DND-41 (cell line): ENCODE data around the gene CHRDL2.

ENCODE experiments used
- EZH2 ChIP-seq: IDR thresholded peaks from 3 replicates; pipeline ENCODE4 v1.6.1; 2012; ENCODE audit warnings: borderline replicate concordance, low read depth, mild to moderate bottlenecking, moderate library complexity, low read length, inconsistent platforms; ENCODE audit not compliant: severe bottlenecking
- TF ChIP-seq, protein P1 (sequence below): IDR thresholded peaks from 2 replicates; pipeline ENCODE4 v1.5.1; 2012; ENCODE audit warnings: borderline replicate concordance, low read length, moderate library complexity, mild to moderate bottlenecking; ENCODE audit not compliant: poor library complexity, severe bottlenecking; ENCODE audit errors: extremely low read depth

DNA sequence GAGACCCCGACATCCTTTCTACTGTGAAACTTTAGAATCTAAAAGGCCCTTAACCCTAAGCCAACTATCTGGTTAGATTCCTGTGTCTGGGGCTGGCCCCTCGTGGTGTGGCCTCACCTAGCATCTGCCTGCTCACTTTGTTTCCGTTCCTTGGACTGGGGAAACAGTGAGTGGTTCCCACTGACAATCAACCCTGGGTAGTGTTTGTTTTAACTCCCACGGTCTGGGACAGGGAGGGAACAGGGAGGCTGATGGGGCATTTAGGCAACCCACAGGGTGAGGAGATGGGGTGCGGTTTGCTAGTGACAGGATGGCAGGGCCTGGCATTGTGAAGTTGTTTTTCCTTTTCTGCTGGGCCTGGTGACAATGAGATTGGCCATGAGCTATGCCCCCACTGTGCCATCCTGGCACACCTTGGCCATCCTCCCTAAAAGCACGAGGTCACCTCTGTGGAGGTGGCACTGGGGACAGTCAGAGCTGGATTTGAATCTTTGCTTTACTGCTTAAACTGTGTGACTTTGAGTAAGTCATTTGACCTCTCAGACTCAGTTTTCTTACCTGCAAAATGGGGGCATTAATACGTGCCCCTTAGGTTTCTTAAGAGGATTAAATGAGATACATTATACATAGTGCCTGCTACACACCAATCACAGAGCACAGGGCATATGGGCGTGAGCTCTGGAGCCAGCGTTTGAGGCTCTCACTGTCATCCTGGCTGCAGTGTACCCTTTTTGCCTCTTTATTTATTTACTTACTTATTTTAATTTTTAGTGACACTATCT lies 31.4 kb downstream of the CHRDL2 start:
- TF ChIP-seq, protein P1, sequence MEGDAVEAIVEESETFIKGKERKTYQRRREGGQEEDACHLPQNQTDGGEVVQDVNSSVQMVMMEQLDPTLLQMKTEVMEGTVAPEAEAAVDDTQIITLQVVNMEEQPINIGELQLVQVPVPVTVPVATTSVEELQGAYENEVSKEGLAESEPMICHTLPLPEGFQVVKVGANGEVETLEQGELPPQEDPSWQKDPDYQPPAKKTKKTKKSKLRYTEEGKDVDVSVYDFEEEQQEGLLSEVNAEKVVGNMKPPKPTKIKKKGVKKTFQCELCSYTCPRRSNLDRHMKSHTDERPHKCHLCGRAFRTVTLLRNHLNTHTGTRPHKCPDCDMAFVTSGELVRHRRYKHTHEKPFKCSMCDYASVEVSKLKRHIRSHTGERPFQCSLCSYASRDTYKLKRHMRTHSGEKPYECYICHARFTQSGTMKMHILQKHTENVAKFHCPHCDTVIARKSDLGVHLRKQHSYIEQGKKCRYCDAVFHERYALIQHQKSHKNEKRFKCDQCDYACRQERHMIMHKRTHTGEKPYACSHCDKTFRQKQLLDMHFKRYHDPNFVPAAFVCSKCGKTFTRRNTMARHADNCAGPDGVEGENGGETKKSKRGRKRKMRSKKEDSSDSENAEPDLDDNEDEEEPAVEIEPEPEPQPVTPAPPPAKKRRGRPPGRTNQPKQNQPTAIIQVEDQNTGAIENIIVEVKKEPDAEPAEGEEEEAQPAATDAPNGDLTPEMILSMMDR, result no peak
- no peak for TF ChIP-seq EZH2
